Fibroblast of mammary gland (primary cell): ENCODE data around the gene TSKU.

Experiments used
- DNase-seq: peaks from one replicate; pipeline ENCODE4 v3.0.0-alpha.2; 2010; ENCODE audit warnings: low read depth
- H3K4me3 ChIP-seq: 2 replicates; pipeline ENCODE4 v1.5.1; 2011; ENCODE audit warnings: low read depth, mild to moderate bottlenecking, low read length, moderate library complexity; ENCODE audit not compliant: control insufficient read depth
- TF ChIP-seq, protein P1 (sequence below): conservative IDR thresholded peaks from 2 replicates; pipeline ENCODE4 v1.5.1; 2011; ENCODE audit warnings: low read depth, low read length, inconsistent platforms; ENCODE audit not compliant: control insufficient read depth, insufficient read depth

Gene TSKU

DNA sequence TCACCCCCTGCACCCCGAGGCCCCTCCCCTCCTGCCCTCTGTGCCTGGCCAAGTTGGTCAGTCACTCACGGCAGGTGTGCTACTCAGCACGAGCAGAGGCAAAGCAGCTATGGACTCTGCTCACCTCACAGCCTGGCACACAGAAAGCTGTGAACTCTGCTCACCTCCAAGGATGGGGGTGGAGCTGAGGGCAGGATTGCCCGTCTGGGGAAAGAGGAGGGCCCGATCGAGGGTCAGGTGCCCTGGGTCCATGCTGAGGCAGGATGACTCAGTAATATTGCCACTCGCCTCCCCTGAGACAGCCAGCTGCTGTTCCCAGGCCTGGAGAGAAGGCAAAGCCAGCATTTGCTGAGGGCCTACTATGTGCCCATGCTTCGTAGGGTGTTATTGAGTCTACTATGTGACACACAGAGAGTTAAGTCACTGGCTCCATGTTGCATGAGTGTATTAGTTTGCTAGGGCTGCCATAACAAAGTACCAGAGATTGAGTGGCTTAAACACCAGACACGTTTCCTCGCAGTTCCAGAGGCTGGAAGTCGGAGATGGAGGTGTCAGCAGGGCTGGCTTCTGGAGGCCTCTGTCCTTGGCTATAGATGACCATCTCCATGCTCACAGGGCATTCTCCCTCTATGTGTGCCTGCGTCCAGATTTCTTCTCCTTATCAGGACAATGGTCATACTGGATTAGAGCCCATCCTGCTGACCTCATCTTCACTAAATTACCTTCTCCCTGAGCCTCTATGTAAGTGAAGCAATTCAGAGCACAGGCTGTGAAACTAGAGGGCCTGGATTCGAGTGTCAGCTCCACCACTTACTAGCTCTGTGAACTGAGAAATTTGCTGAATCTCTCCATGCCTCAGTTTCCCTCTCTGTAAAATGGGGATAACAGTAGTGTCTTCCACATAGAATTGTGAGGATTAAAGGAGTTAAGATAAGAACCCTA lies 13.2 kb upstream of the TSKU start:
- TF ChIP-seq, protein P1, sequence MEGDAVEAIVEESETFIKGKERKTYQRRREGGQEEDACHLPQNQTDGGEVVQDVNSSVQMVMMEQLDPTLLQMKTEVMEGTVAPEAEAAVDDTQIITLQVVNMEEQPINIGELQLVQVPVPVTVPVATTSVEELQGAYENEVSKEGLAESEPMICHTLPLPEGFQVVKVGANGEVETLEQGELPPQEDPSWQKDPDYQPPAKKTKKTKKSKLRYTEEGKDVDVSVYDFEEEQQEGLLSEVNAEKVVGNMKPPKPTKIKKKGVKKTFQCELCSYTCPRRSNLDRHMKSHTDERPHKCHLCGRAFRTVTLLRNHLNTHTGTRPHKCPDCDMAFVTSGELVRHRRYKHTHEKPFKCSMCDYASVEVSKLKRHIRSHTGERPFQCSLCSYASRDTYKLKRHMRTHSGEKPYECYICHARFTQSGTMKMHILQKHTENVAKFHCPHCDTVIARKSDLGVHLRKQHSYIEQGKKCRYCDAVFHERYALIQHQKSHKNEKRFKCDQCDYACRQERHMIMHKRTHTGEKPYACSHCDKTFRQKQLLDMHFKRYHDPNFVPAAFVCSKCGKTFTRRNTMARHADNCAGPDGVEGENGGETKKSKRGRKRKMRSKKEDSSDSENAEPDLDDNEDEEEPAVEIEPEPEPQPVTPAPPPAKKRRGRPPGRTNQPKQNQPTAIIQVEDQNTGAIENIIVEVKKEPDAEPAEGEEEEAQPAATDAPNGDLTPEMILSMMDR: no peak
- DNase-seq: peak; percentile 47

GRCh38 chr11:76770642-76771445 lies 12.3 kb upstream of the TSKU start:
- DNase-seq: peak; percentile 92
- TF ChIP-seq, protein P1: no peak
- H3K4me3 ChIP-seq: no peak overlapping the region

More for the DNA sequence above, 13.2 kb upstream of the TSKU start:
- no peak overlapping the region for H3K4me3 ChIP-seq

DNA sequence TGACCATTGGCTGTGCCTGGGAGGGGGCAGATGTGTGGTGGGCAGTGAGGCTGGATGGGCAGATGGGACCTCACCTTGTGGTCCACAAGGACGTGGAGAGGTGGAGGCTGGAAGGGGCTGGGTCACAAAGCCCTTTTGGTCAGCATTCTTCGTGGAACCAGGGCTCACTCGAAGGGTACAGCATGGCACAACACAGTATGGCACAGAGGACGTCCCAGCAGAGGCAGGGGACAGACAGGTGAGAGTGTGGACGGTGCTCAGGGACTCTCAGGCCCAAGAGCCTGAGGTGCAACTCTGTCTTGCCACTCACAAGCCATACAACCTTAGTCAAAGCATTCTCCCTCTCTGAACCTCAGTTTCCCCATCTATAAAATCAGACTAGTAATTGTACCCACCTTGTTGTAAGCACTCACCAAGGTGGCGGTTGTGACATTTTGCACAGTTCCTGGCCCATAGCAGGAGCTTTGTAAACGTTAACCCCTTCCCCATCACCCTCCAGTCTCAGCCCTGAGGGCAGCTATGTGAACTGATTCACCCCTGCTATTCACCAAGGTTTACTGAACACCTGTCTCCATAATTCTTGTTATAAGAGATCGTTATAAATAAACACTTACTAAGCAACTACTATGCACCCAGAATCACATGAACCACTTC lies 11.6 kb upstream of the TSKU start:
- no peak overlapping the region for H3K4me3 ChIP-seq
- TF ChIP-seq, protein P1: no peak
- no peak for DNase-seq

DNA sequence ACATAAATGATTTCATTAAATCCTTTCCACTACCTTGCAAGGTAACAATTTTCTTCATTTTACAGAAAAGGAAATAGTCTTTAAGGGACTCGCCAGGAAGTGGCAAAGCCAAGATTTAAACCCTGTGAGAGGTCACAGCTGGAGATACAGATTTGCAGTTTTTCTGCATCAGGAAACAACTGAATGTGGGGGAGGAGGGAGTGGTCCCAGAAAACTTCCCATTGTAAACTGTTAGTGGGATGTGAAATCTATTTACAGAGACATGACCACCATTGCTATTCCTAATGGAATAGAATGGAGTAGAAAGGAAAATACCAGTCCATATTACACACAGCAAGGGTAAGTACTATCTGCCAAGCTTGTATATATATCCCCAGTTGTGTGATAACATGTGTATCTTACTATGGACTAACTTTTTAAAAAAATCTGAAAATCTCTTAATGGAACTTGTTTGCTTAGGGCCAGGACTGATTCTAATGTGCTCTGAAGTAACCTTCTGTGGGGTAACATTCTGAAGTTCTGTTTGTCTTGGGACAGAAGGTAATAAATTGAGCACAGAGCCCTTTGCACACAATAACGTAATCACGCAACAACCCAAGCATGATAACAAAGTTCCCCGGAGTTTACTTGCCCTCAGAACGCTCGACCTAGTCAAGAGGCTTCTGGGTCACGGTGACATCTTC lies 10.9 kb upstream of the TSKU start:
- DNase-seq: peak; percentile 36
- H3K4me3 ChIP-seq: no peak overlapping the region
- TF ChIP-seq, protein P1: no peak

DNA sequence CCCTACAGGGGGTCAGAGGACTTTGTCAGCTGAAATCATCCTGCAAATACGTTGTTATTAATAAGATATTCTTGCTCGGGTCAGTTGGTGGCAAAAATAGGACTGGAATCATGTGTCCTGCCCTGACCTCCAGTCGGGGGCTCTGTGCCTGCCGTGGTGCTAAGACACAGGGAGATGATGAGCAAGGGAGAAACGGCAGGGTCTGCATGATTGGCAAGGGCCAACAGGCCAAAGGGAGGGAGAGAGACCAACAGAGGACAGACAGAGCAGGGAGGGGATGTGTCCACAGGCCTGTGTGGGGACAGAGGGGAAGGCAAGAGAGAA lies 10.4 kb upstream of the TSKU start:
- no peak for DNase-seq
- H3K4me3 ChIP-seq: no peak overlapping the region
- TF ChIP-seq, protein P1: no peak

GRCh38 chr11:76773921-76774361 lies 9.2 kb upstream of the TSKU start:
- DNase-seq: no peak
- TF ChIP-seq, protein P1: no peak
- H3K4me3 ChIP-seq: no peak overlapping the region
